HepG2 (cell line): ENCODE data around the gene ALKBH2. TPM values are rescaled to one million over a fixed set of nuclear protein-coding genes. Genes with fewer than 3 reads are reported as not detected.

Experiments
- DR1 ChIP-seq: sonication (generic); formaldehyde crosslinking; IDR thresholded peaks from 2 replicates; pipeline ENCODE4 v1.8.0; 2021; ENCODE audit warnings: mild to moderate bottlenecking, missing genetic modification reagents, inconsistent platforms
- HNF4A ChIP-seq: sonication (generic); formaldehyde crosslinking; IDR thresholded peaks from 2 replicates; pipeline ENCODE4 v1.4.0; 2020; ENCODE audit warnings: missing genetic modification reagents
- KLF16 ChIP-seq, 2 experiments: sonication (generic) in 1 of 2; formaldehyde crosslinking in 1 of 2; IDR thresholded peaks; 2 replicates each; pipeline versions ENCODE4 v1.6.1 to v1.8.0; 2016 to 2023; ENCODE audit warnings: missing genetic modification reagents in 2 of 2, missing compliant biosample characterization in 1 of 2
- NFRKB ChIP-seq: fragments of 450-650 bp; IDR thresholded peaks from 2 replicates; pipeline ENCODE4 v1.6.1; 2017
- PPARG ChIP-seq: conservative IDR thresholded peaks from 2 replicates; pipeline ENCODE4 v1.6.1; 2016; ENCODE audit warnings: missing biosample characterization, missing genetic modification reagents
- RCOR2 ChIP-seq: IDR thresholded peaks from 2 replicates; pipeline ENCODE4 v1.6.1; 2016; ENCODE audit warnings: missing biosample characterization, missing genetic modification reagents
- SOX5 ChIP-seq: IDR thresholded peaks from 2 replicates; pipeline ENCODE4 v1.6.1; 2016; ENCODE audit warnings: borderline replicate concordance
- ZKSCAN8 ChIP-seq: IDR thresholded peaks from 2 replicates; pipeline ENCODE4 v1.6.1; 2016; ENCODE audit warnings: borderline replicate concordance, missing genetic modification reagents, missing compliant biosample characterization
- ZNF572 ChIP-seq: sonication (generic); formaldehyde crosslinking; IDR thresholded peaks from 2 replicates; pipeline ENCODE4 v1.5.1; 2020; ENCODE audit warnings: mild to moderate bottlenecking, missing genetic modification reagents
- ZNF761 ChIP-seq: sonication (generic); formaldehyde crosslinking; conservative IDR thresholded peaks from 2 replicates; pipeline ENCODE4 v1.4.0; 2020; ENCODE audit warnings: mild to moderate bottlenecking, missing genetic modification reagents
- ZZZ3 ChIP-seq: sonication (generic); formaldehyde crosslinking; IDR thresholded peaks from 2 replicates; pipeline ENCODE4 v1.4.0; 2020; ENCODE audit warnings: missing genetic modification reagents, mild to moderate bottlenecking, borderline replicate concordance
- polyA plus RNA-seq, 8 experiments: library from polyadenylated mRNA; depleted of rRNA in 3 of 8; stranded (reverse) in 7 of 8; unstranded in 1 of 8; fragments of >200 nt; fragmentation: Illumina TruSeq in 4 of 8; extraction: Trizol in 4 of 8; gene quantifications; 2 replicates each; pipeline versions ENCODE4 v1.2.1 to v1.2.3, GENCODE V29; 2011 to 2016; ENCODE audit warnings: low read depth in 4 of 8, missing spikeins in 1 of 8, mixed read lengths in 1 of 8; ENCODE audit not compliant: insufficient read depth in 1 of 8
- total RNA-seq, 5 experiments: library from RNA; depleted of rRNA; stranded (reverse); fragments of >200 nt; fragmentation: Illumina TruSeq; extraction: Trizol; gene quantifications; 2 replicates each; pipeline ENCODE4 v1.2.3, GENCODE V29; 2016; ENCODE audit warnings: low read depth in 1 of 5
- TF ChIP-seq, protein P1 (sequence below): sonication (generic); IDR thresholded peaks from 2 replicates; pipeline ENCODE4 v1.6.1; 2016; ENCODE audit warnings: low read depth, borderline replicate concordance
- TF ChIP-seq, protein P2 (sequence below): sonication (generic); formaldehyde crosslinking; IDR thresholded peaks from 2 replicates; pipeline ENCODE4 v1.5.1; 2020; ENCODE audit warnings: mild to moderate bottlenecking, moderate library complexity, missing genetic modification reagents
- TF ChIP-seq, protein P3 (sequence below): sonication (generic); formaldehyde crosslinking; IDR thresholded peaks from 2 replicates; pipeline ENCODE4 v1.8.0; 2022; ENCODE audit warnings: mild to moderate bottlenecking, missing genetic modification reagents; ENCODE audit not compliant: insufficient replicate concordance
- TF ChIP-seq, protein P4 (sequence below): sonication (generic); formaldehyde crosslinking; IDR thresholded peaks from 2 replicates; pipeline ENCODE4 v1.4.0; 2020; ENCODE audit warnings: mild to moderate bottlenecking, missing genetic modification reagents

ALKBH2 gene
- total and polyA plus RNA-seq, 2 of the 13 experiments (the other 11 are each of a cell fraction or from before 2014, with no cell fraction given) = 21.0 to 40.5 TPM

DNA sequence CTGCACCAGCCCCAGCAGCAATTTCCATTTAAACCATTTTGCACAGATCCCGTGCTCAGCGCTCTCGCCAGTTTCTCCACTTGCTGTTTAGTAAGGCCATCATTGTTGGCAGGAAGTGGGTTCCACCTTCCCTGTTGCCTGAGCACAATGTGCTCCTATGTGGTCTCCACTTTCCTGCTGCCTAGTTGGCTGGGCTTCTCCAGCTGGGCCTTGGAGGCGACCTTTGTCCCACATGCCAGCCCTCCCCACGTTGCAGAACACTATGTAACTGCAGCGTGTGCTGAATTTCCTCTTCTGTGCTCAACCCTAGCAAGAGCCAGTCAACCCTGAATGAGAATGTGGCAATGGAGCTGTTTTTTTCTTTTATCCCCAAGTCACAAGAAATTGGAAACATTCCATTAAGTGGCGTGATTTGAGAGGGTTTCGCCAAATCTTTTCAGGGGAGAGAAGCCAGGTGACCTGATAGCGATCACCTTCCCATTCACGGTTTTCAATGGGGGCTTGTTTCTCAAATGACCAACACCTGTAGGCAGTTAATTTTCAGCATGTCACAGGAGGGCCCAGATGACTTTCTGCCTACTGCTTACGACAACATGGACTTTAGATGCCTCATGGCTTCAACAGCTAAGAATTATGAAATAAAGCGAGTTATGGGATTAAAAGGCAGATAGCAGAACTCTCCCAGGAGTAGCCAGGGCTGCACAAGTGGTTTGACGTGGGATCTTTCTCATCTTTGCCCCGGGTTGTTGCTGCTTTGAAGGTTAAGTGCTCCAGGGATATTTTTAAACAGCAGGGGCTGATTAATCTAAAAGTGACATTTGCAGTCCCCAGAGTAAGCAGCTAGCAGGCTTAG lies 22.7 kb upstream of the ALKBH2 start, which contains the start of gene ACACB (continued):
- TF ChIP-seq, protein P1, sequence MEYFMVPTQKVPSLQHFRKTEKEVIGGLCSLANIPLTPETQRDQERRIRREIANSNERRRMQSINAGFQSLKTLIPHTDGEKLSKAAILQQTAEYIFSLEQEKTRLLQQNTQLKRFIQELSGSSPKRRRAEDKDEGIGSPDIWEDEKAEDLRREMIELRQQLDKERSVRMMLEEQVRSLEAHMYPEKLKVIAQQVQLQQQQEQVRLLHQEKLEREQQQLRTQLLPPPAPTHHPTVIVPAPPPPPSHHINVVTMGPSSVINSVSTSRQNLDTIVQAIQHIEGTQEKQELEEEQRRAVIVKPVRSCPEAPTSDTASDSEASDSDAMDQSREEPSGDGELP = peak; percentile 97
- TF ChIP-seq ZZZ3 (CRISPR knock-in tag) (0 out of 2 replicates have a peak, but pooled peaks have one; percentile 59), ZKSCAN8 (peak; percentile 52; the same call in 1 of the 2 replicates), ZNF761 (CRISPR knock-in tag) (0 out of 2 replicates have a peak, but pooled peaks have one; percentile 62), HNF4A (CRISPR knock-in tag) (peak; percentile 97), ZNF572 (CRISPR knock-in tag) (no peak), NFRKB (no peak), KLF16 (CRISPR knock-in tag; IDR thresholded peaks at IDR 0.05) (peak in 1 of 2 experiments; percentile 68; a peak in 1 of 4 replicates), PPARG (CRISPR knock-in tag) (peak; percentile 99), SOX5 (CRISPR knock-in tag) (peak; percentile 63), DR1 (peak; percentile 60; the same call in 1 of the 2 replicates), RCOR2 (CRISPR knock-in tag) (0 out of 2 replicates have a peak, but pooled peaks have one; percentile 37)
- TF ChIP-seq, protein P2, sequence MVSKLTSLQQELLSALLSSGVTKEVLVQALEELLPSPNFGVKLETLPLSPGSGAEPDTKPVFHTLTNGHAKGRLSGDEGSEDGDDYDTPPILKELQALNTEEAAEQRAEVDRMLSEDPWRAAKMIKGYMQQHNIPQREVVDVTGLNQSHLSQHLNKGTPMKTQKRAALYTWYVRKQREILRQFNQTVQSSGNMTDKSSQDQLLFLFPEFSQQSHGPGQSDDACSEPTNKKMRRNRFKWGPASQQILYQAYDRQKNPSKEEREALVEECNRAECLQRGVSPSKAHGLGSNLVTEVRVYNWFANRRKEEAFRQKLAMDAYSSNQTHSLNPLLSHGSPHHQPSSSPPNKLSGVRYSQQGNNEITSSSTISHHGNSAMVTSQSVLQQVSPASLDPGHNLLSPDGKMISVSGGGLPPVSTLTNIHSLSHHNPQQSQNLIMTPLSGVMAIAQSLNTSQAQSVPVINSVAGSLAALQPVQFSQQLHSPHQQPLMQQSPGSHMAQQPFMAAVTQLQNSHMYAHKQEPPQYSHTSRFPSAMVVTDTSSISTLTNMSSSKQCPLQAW (CRISPR knock-in tag) = peak; percentile 61
- TF ChIP-seq, protein P3, sequence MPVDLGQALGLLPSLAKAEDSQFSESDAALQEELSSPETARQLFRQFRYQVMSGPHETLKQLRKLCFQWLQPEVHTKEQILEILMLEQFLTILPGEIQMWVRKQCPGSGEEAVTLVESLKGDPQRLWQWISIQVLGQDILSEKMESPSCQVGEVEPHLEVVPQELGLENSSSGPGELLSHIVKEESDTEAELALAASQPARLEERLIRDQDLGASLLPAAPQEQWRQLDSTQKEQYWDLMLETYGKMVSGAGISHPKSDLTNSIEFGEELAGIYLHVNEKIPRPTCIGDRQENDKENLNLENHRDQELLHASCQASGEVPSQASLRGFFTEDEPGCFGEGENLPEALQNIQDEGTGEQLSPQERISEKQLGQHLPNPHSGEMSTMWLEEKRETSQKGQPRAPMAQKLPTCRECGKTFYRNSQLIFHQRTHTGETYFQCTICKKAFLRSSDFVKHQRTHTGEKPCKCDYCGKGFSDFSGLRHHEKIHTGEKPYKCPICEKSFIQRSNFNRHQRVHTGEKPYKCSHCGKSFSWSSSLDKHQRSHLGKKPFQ (CRISPR knock-in tag) = peak; percentile 29
- TF ChIP-seq, protein P4, sequence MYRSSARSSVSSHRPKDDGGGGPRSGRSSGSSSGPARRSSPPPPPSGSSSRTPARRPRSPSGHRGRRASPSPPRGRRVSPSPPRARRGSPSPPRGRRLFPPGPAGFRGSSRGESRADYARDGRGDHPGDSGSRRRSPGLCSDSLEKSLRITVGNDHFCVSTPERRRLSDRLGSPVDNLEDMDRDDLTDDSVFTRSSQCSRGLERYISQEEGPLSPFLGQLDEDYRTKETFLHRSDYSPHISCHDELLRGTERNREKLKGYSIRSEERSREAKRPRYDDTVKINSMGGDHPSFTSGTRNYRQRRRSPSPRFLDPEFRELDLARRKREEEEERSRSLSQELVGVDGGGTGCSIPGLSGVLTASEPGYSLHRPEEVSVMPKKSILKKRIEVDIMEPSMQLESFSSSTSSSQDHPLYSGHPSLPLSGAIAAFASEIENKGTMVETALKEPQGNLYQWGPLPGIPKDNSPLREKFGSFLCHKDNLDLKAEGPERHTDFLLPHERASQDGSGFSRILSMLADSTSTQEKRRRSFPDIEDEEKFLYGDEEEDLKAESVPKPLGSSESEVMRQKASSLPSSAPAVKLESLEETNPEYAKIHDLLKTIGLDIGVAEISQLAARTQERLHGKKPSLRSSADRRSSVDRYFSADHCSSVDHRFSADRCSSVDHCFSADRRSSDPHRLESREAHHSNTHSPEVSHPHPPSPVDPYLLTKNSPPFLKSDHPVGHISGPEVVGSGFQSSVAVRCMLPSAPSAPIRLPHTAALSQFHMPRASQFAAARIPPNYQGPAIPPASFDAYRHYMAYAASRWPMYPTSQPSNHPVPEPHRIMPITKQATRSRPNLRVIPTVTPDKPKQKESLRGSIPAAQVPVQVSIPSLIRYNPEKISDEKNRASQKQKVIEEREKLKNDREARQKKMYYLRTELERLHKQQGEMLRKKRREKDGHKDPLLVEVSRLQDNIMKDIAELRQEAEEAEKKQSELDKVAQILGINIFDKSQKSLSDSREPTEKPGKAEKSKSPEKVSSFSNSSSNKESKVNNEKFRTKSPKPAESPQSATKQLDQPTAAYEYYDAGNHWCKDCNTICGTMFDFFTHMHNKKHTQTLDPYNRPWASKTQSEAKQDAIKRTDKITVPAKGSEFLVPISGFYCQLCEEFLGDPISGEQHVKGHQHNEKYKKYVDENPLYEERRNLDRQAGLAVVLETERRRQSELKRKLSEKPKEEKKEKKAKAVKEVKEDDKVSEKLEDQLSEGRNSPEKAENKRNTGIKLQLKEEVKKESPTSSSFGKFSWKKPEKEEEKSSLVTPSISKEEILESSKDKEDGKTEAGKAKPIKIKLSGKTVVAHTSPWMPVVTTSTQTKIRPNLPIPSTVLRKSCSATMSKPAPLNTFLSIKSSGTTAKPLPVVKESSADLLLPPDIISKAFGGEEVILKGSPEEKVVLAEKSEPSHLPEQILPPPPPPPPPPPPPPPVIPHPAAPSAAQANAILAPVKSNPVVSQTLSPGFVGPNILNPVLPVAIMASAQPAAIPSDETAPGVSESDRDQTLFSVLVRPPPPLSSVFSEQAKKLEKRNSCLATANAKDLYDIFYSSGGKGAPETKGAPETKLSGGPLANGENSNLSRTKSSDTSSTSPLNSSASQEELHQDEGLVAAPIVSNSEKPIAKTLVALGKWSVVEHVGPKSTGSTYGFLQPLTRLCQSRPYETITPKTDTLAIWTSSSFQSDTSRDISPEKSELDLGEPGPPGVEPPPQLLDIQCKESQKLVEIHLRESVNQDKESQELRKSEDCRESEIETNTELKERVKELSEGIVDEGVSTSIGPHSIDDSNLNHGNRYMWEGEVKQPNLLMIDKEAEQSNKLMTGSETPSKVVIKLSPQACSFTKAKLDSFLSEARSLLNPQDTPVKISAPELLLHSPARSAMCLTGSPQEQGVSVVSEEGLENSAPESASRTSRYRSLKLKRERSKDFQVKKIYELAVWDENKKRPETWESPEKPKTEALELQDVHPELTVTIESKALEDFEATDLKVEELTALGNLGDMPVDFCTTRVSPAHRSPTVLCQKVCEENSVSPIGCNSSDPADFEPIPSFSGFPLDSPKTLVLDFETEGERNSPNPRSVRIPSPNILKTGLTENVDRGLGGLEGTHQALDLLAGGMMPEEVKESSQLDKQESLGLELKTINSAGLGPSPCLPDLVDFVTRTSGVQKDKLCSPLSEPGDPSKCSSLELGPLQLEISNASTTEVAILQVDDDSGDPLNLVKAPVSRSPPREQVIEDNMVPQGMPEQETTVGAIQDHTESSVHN (CRISPR knock-in tag) = no peak; the same call in 1 of the 2 replicates
